Upper lobe of left lung (tissue), 4 donors: ENCODE measurements around the gene FCAR.
"Not testable (repeated sequence)": the region's sequence is repeated elsewhere in the genome, so short reads cannot be mapped to it uniquely, and the experiment has no call there.

Experiments
- POLR2A ChIP-seq, 4 donors: fragments of 450-650 bp; IDR thresholded peaks; one replicate each; pipeline ENCODE4 v1.5.1; 2016 to 2017; ENCODE audit warnings: antibody characterized with exemption in 4 of 4, mild to moderate bottlenecking in 2 of 4
- POLR2AphosphoS5 ChIP-seq, 2 donors: sonication (generic); formaldehyde crosslinking; IDR thresholded peaks; one replicate each; pipeline ENCODE4 v1.5.1; 2017; ENCODE audit warnings: antibody characterized with exemption in 2 of 2
- TF ChIP-seq, protein P1 (sequence below), 6 experiments: fragments of 450-650 bp in 4 of 6; fragments of 200-600 bp in 2 of 6; sonication (generic) in 2 of 6; IDR thresholded peaks; one replicate each; pipeline ENCODE4 v1.5.1; 2016 to 2019; ENCODE audit warnings: antibody characterized with exemption in 6 of 6

DNA sequence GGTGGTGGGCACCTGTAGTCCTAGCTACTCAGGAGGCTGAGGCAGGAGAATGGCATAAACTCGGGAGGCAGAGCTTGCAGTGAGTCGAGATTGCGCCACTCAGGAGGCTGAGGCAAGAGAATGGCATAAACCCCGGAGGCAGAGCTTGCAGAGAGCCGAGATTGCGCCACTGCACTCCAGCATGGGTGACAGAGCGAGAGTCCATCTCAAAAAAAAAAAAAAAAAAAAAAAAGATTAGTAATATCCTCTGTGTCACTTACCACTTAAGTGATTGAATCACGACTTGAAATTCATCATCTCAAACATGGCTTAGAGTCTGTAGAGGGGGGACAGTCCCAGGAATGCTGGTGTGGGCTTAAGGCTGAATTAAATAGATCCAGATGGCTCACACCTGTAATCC, 27.1 kb downstream of the FCAR start:
- TF ChIP-seq POLR2AphosphoS5, POLR2A (IDR thresholded peaks at IDR 0.05): not testable (repeated sequence)
- TF ChIP-seq, protein P1, sequence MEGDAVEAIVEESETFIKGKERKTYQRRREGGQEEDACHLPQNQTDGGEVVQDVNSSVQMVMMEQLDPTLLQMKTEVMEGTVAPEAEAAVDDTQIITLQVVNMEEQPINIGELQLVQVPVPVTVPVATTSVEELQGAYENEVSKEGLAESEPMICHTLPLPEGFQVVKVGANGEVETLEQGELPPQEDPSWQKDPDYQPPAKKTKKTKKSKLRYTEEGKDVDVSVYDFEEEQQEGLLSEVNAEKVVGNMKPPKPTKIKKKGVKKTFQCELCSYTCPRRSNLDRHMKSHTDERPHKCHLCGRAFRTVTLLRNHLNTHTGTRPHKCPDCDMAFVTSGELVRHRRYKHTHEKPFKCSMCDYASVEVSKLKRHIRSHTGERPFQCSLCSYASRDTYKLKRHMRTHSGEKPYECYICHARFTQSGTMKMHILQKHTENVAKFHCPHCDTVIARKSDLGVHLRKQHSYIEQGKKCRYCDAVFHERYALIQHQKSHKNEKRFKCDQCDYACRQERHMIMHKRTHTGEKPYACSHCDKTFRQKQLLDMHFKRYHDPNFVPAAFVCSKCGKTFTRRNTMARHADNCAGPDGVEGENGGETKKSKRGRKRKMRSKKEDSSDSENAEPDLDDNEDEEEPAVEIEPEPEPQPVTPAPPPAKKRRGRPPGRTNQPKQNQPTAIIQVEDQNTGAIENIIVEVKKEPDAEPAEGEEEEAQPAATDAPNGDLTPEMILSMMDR (IDR thresholded peaks at IDR 0.05), result not testable (repeated sequence)
